ENCODE data around the gene PPP1R14C.
"Not testable (repeated sequence)": the region's sequence is repeated elsewhere in the genome, so short reads cannot be mapped to it uniquely, and the experiment has no call there.

PPP1R14C gene

GRCh38 chr6:150142670-150143515, at the start of gene PPP1R14C:
TSS of gene PPP1R14C (plus strand) at chr6:150143044. CDS start at chr6:150143193, 149 bp downstream.
- DNase-seq = no peak

GRCh38 chr6:150093397-150093796, 49.4 kb upstream of the PPP1R14C start:
- DNase-seq = no peak

- DNase-seq = no peak
These were observed 44.7 kb upstream of the PPP1R14C start for GRCh38 chr6:150098155-150098554.

GRCh38 chr6:150099546-150099945, 43.3 kb upstream of the PPP1R14C start:
- DNase-seq = no peak

- no peak for DNase-seq
These were observed 42.9 kb upstream of the PPP1R14C start for GRCh38 chr6:150099953-150100352.

- no peak for DNase-seq
These were observed 42.1 kb upstream of the PPP1R14C start for GRCh38 chr6:150100745-150101144.

- DNase-seq = no peak
These were observed 40.0 kb upstream of the PPP1R14C start for GRCh38 chr6:150102750-150103270.

- no peak for DNase-seq
These were observed 30.6 kb upstream of the PPP1R14C start for GRCh38 chr6:150112233-150112632.

- DNase-seq = no peak
These were observed 27.1 kb upstream of the PPP1R14C start for GRCh38 chr6:150115769-150116168.

- no peak for DNase-seq
These were observed 26.5 kb upstream of the PPP1R14C start for GRCh38 chr6:150116200-150116800.

- no peak for DNase-seq
These were observed 24.6 kb upstream of the PPP1R14C start for GRCh38 chr6:150118203-150118602.

GRCh38 chr6:150118627-150119026, 24.2 kb upstream of the PPP1R14C start:
- DNase-seq = no peak

- no peak for DNase-seq
These were observed 23.7 kb upstream of the PPP1R14C start for GRCh38 chr6:150119173-150119572.

- DNase-seq = no peak
These were observed 19.2 kb upstream of the PPP1R14C start for GRCh38 chr6:150123645-150124044.

- no peak for DNase-seq
These were observed 18.6 kb upstream of the PPP1R14C start for GRCh38 chr6:150124235-150124634.

- DNase-seq = no peak
These were observed 16.1 kb upstream of the PPP1R14C start for GRCh38 chr6:150126641-150127291.

- DNase-seq = no peak
These were observed 14.4 kb upstream of the PPP1R14C start for GRCh38 chr6:150128425-150128824.

GRCh38 chr6:150129616-150130505, 13.0 kb upstream of the PPP1R14C start:
- DNase-seq = no peak

- no peak for DNase-seq
These were observed 9.2 kb upstream of the PPP1R14C start for GRCh38 chr6:150133686-150134085.

GRCh38 chr6:150134280-150134920, 8.4 kb upstream of the PPP1R14C start:
- DNase-seq = no peak

- not testable (repeated sequence) for DNase-seq
These were observed 5.1 kb upstream of the PPP1R14C start for GRCh38 chr6:150137711-150138110.

GRCh38 chr6:150138638-150139037, 4.2 kb upstream of the PPP1R14C start:
- DNase-seq = no peak

Data from COR-L47 (cell line).